Activated B cell treated with CpG ODN at 0.5 μM for 24 hours (primary cell): ENCODE measurements around the gene SHC3. TPM values are rescaled to one million over a fixed set of nuclear protein-coding genes. Genes with fewer than 3 reads are reported as not detected.

Source experiments
- ATAC-seq: fragments of 200-7000 bp; cut with Tn5 transposase; one replicate; pipeline ENCODE4 v1.10.0; 2021; ENCODE audit warnings: low read depth, mild to moderate bottlenecking, moderate library complexity
- CTCF ChIA-PET: fragments of 350-600 bp; sonication (Branson Sonifier 250); formaldehyde crosslinking; loops from one replicate; lab custom pipeline; 2021; ENCODE audit warnings: antibody characterized with exemption; lab: Charles Lee
- POLR2A ChIA-PET: fragments of 350-600 bp; sonication (Branson Sonifier 250); formaldehyde crosslinking; loops from one replicate; lab custom pipeline; 2021; ENCODE audit warnings: antibody characterized with exemption; lab: Charles Lee
- DNase-seq: peaks from one replicate; pipeline ENCODE4 v3.0.0; 2022
- H3K27ac Mint-ChIP-seq: one replicate; pipeline ENCODE4 v1.8.0; 2020; ENCODE audit warnings: mixed read lengths
- H3K27me3 Mint-ChIP-seq: one replicate; pipeline ENCODE4 v1.8.0; 2021; ENCODE audit warnings: mixed read lengths
- H3K36me3 Mint-ChIP-seq: one replicate; pipeline ENCODE4 v1.8.0; 2021; ENCODE audit warnings: low read depth, mixed read lengths
- H3K4me1 Mint-ChIP-seq: one replicate; pipeline ENCODE4 v1.8.0; 2021; ENCODE audit warnings: mixed read lengths
- H3K4me3 Mint-ChIP-seq: one replicate; pipeline ENCODE4 v1.8.0; 2020; ENCODE audit warnings: mild to moderate bottlenecking, mixed read lengths
- H3K9me3 Mint-ChIP-seq: one replicate; pipeline ENCODE4 v1.8.0; 2020; ENCODE audit warnings: mixed read lengths
- intact Hi-C: fragments of 100-400 bp; cut with micrococcal nuclease; formaldehyde crosslinking; loops from one replicate; pipeline ENCODE4 v1.15.1; 2024
- total RNA-seq: library from RNA; stranded (reverse); gene quantifications from 2 replicates; pipeline ENCODE4 v1.2.3, GENCODE V29; 2022
- TF ChIP-seq, protein P1 (sequence below): fragments of 200-600 bp; IDR thresholded peaks from one replicate; pipeline ENCODE4 v1.8.0; 2022; ENCODE audit warnings: antibody characterized with exemption, mild to moderate bottlenecking

SHC3 gene
- total RNA-seq, 1 donor from 2014 or later: not detected

DNA sequence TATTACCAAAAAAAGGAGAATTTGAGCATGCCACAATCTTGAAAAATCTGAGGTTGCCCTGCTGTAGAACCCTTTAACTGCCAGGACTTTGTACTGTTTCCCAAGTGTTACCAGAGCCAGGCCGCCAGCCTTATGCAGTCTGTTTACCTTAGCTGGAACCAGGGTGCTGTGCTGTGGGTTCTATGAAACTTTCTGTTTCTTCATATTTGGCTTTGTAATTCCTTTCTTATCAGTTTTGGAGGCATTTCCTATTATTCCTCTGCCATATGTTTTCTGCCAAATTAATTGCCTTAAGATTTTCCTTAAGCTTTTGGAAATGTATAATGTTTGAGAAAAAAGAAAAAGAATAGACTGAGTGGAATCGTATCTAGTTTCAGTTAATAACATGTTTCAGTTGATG lies 185.3 kb downstream of the SHC3 start:
- Mint-ChIP-seq H3K27ac (no peak overlapping the region), H3K36me3 (no peaks in the 10 kb centered on the region), H3K9me3 (no peaks in the 10 kb centered on the region), H3K4me3 (no peak overlapping the region), H3K27me3 (peaks cover 31% of the 10 kb centered on the region), H3K4me1 (peaks cover 15% of the 10 kb centered on the region)
- DNase-seq (no peak), ATAC-seq (no peak)
- TF ChIP-seq, protein P1, sequence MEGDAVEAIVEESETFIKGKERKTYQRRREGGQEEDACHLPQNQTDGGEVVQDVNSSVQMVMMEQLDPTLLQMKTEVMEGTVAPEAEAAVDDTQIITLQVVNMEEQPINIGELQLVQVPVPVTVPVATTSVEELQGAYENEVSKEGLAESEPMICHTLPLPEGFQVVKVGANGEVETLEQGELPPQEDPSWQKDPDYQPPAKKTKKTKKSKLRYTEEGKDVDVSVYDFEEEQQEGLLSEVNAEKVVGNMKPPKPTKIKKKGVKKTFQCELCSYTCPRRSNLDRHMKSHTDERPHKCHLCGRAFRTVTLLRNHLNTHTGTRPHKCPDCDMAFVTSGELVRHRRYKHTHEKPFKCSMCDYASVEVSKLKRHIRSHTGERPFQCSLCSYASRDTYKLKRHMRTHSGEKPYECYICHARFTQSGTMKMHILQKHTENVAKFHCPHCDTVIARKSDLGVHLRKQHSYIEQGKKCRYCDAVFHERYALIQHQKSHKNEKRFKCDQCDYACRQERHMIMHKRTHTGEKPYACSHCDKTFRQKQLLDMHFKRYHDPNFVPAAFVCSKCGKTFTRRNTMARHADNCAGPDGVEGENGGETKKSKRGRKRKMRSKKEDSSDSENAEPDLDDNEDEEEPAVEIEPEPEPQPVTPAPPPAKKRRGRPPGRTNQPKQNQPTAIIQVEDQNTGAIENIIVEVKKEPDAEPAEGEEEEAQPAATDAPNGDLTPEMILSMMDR: no peak
- intact Hi-C loops: no loop called here
- ChIA-PET POLR2A (no interaction called here), CTCF (no interaction called here)

DNA sequence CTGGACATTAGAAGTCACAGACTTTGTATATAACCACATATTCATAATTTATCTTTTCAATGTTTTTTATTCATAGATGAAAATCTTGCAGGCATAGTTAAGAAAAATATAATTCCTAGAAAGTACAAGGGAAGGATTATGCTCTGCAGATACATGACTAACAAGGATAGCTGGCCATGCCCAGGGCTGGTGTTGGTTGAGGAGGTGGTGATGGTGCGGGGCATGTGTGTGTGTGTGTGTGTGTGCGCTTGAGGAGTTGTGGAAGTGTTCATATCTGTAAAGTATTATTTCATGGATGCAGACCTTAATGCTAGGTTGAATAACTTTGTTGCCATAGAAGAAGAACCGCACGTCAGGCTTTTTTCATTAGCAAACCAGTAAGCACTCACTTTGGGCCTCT lies 186.1 kb downstream of the SHC3 start:
- ChIA-PET CTCF (no interaction called here), POLR2A (no interaction called here)
- Mint-ChIP-seq H3K27ac (no peak overlapping the region), H3K27me3 (peaks cover 31% of the 10 kb centered on the region), H3K4me1 (peaks cover 15% of the 10 kb centered on the region), H3K4me3 (no peak overlapping the region), H3K36me3 (no peaks in the 10 kb centered on the region), H3K9me3 (no peaks in the 10 kb centered on the region)
- ATAC-seq (no peak), DNase-seq (no peak)
- TF ChIP-seq, protein P1: no peak
- intact Hi-C loops: no loop called here

DNA sequence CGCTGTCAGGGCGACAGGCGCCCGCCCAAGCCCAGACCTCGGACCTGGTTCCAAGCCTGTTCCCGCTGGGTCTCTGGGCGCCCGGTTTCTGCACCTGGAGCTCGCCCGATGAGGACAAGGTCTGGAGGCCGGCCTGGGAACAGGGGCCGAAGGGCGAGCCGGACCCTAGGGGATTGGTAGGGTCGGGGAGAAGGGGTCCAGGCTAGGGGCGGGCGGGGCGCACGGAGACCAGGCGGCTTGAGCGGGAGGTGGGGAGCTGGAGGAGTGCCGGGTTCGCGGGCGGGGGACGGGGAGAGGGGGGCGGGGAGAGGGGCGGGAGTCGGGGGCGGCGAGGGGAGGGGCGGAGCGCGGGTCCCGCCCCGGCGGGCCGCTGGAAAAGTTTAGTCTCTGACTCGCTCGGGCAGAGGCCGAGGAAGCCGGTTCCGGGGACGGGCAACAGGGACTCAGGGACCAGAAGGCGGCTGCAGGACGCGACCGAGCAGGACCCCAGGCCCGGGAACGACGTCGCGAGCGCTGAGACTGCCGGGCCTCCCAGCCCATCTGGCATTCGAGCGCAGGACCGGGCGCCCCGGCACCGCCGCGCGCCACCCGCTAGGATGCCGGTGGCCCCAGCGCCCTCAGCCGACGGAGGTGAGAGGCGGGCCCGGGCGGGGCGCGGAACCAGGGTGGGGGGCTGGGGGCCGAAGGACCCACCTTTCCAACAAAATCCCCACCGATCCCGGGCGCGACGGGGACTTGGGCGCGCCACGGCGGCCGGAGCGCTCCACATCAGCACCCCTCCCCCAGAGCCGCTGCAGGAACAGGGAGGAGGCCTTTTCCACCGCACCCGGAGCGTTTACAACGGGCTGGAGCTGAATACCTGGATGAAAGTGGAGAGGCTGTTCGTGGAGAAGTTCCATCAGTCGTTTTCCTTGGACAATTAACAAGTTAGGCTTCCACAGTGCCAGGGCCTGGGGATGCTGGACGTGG lies 187.3 kb downstream of the SHC3 start, which contains the start of gene S1PR3:
Gene S1PR3, plus strand, starts transcription at position 403 of the 969 bp plus-strand sequence. CDS start 9,733 bp downstream, outside the sequence.
- POLR2A ChIA-PET: interaction anchor here (0.6 kb wide), 1 partner anchor 277 kb away, joined by 3 read pairs; no protein-coding TSS in a partner anchor
- Mint-ChIP-seq H3K27me3 (peaks cover 35% of the 10 kb centered on the region), H3K27ac (no peak within 1 kb of the TSS), H3K4me3 (peak within 1 kb of the TSS; percentile 53), H3K36me3 (no peaks in the 10 kb centered on the region), H3K4me1 (peaks cover 15% of the 10 kb centered on the region), H3K9me3 (no peaks in the 10 kb centered on the region)
- DNase-seq (no peak), ATAC-seq (peak; percentile 14)
- intact Hi-C loops: no loop called here
- CTCF ChIA-PET: no interaction called here
- TF ChIP-seq, protein P1: no peak

DNA sequence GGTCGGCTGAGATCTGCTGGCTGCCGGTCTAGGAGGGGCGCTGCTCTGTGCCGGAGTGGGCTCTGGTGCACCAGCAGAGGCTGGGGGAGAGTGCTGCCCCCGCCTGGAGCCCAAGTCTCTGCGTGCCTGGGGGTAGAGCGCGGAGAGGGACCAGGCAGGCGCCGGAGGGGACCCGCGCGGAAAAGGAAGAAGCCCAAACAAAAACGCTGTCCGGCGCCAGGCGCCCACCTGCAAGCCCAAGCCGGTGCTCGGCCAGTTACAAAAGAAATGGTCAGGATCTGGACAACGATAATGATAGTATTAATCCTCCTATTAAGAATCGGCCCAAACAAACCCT lies 187.9 kb downstream of the SHC3 start:
- intact Hi-C loops: no loop called here
- no peaks in the 10 kb centered on the region for H3K9me3 Mint-ChIP-seq
- ATAC-seq (no peak), DNase-seq (no peak)
- CTCF ChIA-PET: no interaction called here
- TF ChIP-seq, protein P1: no peak
- H3K27me3 Mint-ChIP-seq: peaks cover 39% of the 10 kb centered on the region
- H3K27ac Mint-ChIP-seq: no peak overlapping the region
- H3K4me1 Mint-ChIP-seq: peaks cover 15% of the 10 kb centered on the region
- POLR2A ChIA-PET: interaction anchor here (0.6 kb wide), 1 partner anchor 276 kb away, joined by 3 read pairs; no protein-coding TSS in a partner anchor
- peak overlapping the region; percentile 53 for H3K4me3 Mint-ChIP-seq
- no peaks in the 10 kb centered on the region for H3K36me3 Mint-ChIP-seq

DNA sequence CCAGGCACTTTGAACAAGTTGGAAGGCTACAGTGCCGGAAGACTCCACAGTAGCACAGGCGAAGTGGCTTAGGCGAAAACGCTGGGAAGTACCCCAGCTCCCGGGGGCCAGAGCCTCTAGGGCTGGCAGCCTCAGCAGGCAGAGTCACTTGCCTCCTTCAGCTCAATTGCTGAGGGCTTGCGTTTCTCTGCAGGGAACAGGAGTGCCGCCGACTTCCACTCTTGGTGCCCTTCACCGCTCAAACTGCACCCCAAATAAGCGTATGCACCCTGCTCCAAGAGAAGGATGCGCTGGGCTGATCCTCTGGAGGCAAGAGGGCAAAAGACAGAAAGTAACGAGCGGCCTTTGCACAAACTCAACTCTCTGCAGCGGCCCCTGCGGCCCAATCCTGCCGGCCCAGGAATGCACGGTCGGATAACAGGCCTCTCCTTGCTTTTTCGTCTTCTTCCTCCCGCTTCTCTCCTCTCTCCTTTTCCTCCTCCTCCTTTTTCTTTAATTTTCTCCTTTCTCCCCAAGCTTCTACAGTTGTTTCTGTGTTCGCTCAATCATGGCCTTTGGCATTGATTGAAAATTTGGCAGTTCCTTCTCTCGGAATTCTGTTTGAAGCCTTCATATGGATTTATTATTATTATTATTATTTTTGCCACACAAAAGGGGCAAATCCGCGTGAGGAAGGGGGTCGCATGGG lies 188.4 kb downstream of the SHC3 start:
- Mint-ChIP-seq H3K27me3 (peaks cover 39% of the 10 kb centered on the region), H3K36me3 (no peaks in the 10 kb centered on the region), H3K4me1 (peaks cover 15% of the 10 kb centered on the region), H3K4me3 (no peak overlapping the region), H3K9me3 (no peaks in the 10 kb centered on the region), H3K27ac (no peak overlapping the region)
- ChIA-PET POLR2A (no interaction called here), CTCF (no interaction called here)
- no peak for ATAC-seq
- intact Hi-C loops: no loop called here
- no peak for DNase-seq
- TF ChIP-seq, protein P1: no peak
